Thymus (tissue), 11 donors: ENCODE measurements around the gene ANKS1A. TPM values are rescaled to one million over a fixed set of nuclear protein-coding genes. Genes with fewer than 3 reads are reported as not detected.

Experiments
- DNase-seq, 9 donors: peaks; one replicate each; pipeline ENCODE4 v3.0.0-alpha.2; 2013; ENCODE audit warnings: low spot score in 9 of 9, low read depth in 6 of 9, missing footprints in 1 of 9
- H3K27ac ChIP-seq, 2 donors: one replicate each; pipeline ENCODE4 v1.5.1; 2013; ENCODE audit warnings: control low read depth in 1 of 2, low read depth in 1 of 2, low read length in 1 of 2, mild to moderate bottlenecking in 1 of 2, moderate library complexity in 1 of 2
- H3K27me3 ChIP-seq, 2 donors: one replicate each; pipeline ENCODE4 v1.5.1; 2013; ENCODE audit warnings: low read length in 1 of 2; ENCODE audit not compliant: control insufficient read depth in 2 of 2, insufficient read depth in 1 of 2
- H3K36me3 ChIP-seq, 2 donors: one replicate each; pipeline ENCODE4 v1.5.1; 2013; ENCODE audit warnings: low read length in 1 of 2, mild to moderate bottlenecking in 1 of 2, moderate library complexity in 1 of 2; ENCODE audit not compliant: control insufficient read depth in 2 of 2, insufficient read depth in 2 of 2
- H3K4me1 ChIP-seq, 2 donors: one replicate each; pipeline ENCODE4 v1.5.1; 2013; ENCODE audit warnings: low read length in 2 of 2; ENCODE audit not compliant: control insufficient read depth in 2 of 2, insufficient read depth in 2 of 2
- H3K4me3 ChIP-seq, 2 donors: one replicate each; pipeline ENCODE4 v1.5.1; 2013; ENCODE audit warnings: low read length in 2 of 2, control low read depth in 1 of 2, mild to moderate bottlenecking in 1 of 2
- H3K9me3 ChIP-seq, 2 donors: one replicate each; pipeline ENCODE4 v1.5.1; 2013; ENCODE audit warnings: low read length in 1 of 2, mild to moderate bottlenecking in 1 of 2; ENCODE audit not compliant: control insufficient read depth in 2 of 2, insufficient read depth in 1 of 2
- WGBS: extraction: QIAGEN DNeasy Blood & Tissue Kit; methylation state at CpG from one replicate; pipeline ENCODE4 v1.1.7; 2013; 5-methylcytosine and 5-hydroxymethylcytosine counted together
- polyA plus RNA-seq: library from polyadenylated mRNA; stranded (reverse); fragments of 200-250 nt; gene quantifications from one replicate; pipeline ENCODE4 v1.2.3, GENCODE V29; 2013
- total RNA-seq: library from RNA; stranded (reverse); fragments of 120-200 nt; gene quantifications from one replicate; pipeline ENCODE4 v1.2.4, GENCODE V29; 2013
- donor health status: healthy.

Gene ANKS1A
- total and polyA plus RNA-seq, 2 donors, result 6.9 to 7.7 TPM

GRCh38 chr6:35085359-35086281 lies 196.6 kb downstream of the ANKS1A start:
- Histone ChIP-seq H3K36me3 (peaks cover 34 to 76% of the 10 kb centered on the region in 2 donors), H3K27me3 (no peaks in the 10 kb centered on the region), H3K27ac (no peak overlapping the region), H3K9me3 (no peaks in the 10 kb centered on the region), H3K4me1 (peaks cover 0 to 6% of the 10 kb centered on the region in 2 donors), H3K4me3 (no peak overlapping the region)
- no peak for DNase-seq
- WGBS, result 97% methylated on average over 30 of the region's 30 CpGs

GRCh38 chr6:35086282-35086632 lies 197.2 kb downstream of the ANKS1A start:
- Histone ChIP-seq H3K4me3 (no peak overlapping the region), H3K27me3 (no peaks in the 10 kb centered on the region), H3K27ac (no peak overlapping the region), H3K4me1 (peaks cover 0 to 4% of the 10 kb centered on the region in 2 donors), H3K36me3 (peaks cover 30 to 70% of the 10 kb centered on the region in 2 donors), H3K9me3 (no peaks in the 10 kb centered on the region)
- 94% methylated on average over 10 of the region's 10 CpGs for WGBS
- DNase-seq, result no peak

- WGBS, result 98% methylated on average over 12 of the region's 12 CpGs
- Histone ChIP-seq H3K27me3 (no peaks in the 10 kb centered on the region), H3K9me3 (no peaks in the 10 kb centered on the region), H3K4me1 (no peaks in the 10 kb centered on the region), H3K36me3 (peaks cover 30 to 65% of the 10 kb centered on the region in 2 donors), H3K4me3 (no peak overlapping the region), H3K27ac (no peak overlapping the region)
- no peak for DNase-seq
These were observed 197.7 kb downstream of the ANKS1A start for GRCh38 chr6:35086636-35087360.

- Histone ChIP-seq H3K4me1 (no peaks in the 10 kb centered on the region), H3K4me3 (no peak overlapping the region), H3K27me3 (no peaks in the 10 kb centered on the region), H3K27ac (no peak overlapping the region), H3K9me3 (no peaks in the 10 kb centered on the region), H3K36me3 (peaks cover 30 to 59% of the 10 kb centered on the region in 2 donors)
- WGBS, result 97% methylated on average over 22 of the region's 22 CpGs
- no peak for DNase-seq
These were observed 198.6 kb downstream of the ANKS1A start for GRCh38 chr6:35087361-35088280.

- Histone ChIP-seq H3K9me3 (no peaks in the 10 kb centered on the region), H3K36me3 (peaks cover 24 to 50% of the 10 kb centered on the region in 2 donors), H3K27me3 (no peaks in the 10 kb centered on the region), H3K4me3 (no peak overlapping the region), H3K27ac (no peak overlapping the region), H3K4me1 (no peaks in the 10 kb centered on the region)
- 94% methylated on average over 24 of the region's 24 CpGs for WGBS
- DNase-seq, result no peak
These were observed 199.5 kb downstream of the ANKS1A start for GRCh38 chr6:35088281-35089215.

GRCh38 chr6:35089216-35089934 lies 200.3 kb downstream of the ANKS1A start:
- DNase-seq, result no peak
- Histone ChIP-seq H3K4me1 (no peaks in the 10 kb centered on the region), H3K4me3 (no peak overlapping the region), H3K27me3 (no peaks in the 10 kb centered on the region), H3K36me3 (peaks cover 21 to 41% of the 10 kb centered on the region in 2 donors), H3K9me3 (no peaks in the 10 kb centered on the region), H3K27ac (no peak overlapping the region)
- 99% methylated on average over 19 of the region's 19 CpGs for WGBS

- WGBS, result 74% methylated on average over 15 of the region's 15 CpGs
- no peaks in the 10 kb centered on the region for H3K4me1 ChIP-seq
- H3K4me3 ChIP-seq, result no peak overlapping the region
- no peaks in the 10 kb centered on the region for H3K27me3 ChIP-seq
- H3K36me3 ChIP-seq, result peaks cover 16 to 35% of the 10 kb centered on the region in 2 donors
- H3K9me3 ChIP-seq, result no peaks in the 10 kb centered on the region
- H3K27ac ChIP-seq, result no peak overlapping the region
- DNase-seq, result no peak
These were observed 201.0 kb downstream of the ANKS1A start for GRCh38 chr6:35089935-35090505.
